ENCODE data around the gene DBET.
"Not testable (repeated sequence)": the region's sequence is repeated elsewhere in the genome, so short reads cannot be mapped to it uniquely, and the experiment has no call there.

The DBET gene

DNA sequence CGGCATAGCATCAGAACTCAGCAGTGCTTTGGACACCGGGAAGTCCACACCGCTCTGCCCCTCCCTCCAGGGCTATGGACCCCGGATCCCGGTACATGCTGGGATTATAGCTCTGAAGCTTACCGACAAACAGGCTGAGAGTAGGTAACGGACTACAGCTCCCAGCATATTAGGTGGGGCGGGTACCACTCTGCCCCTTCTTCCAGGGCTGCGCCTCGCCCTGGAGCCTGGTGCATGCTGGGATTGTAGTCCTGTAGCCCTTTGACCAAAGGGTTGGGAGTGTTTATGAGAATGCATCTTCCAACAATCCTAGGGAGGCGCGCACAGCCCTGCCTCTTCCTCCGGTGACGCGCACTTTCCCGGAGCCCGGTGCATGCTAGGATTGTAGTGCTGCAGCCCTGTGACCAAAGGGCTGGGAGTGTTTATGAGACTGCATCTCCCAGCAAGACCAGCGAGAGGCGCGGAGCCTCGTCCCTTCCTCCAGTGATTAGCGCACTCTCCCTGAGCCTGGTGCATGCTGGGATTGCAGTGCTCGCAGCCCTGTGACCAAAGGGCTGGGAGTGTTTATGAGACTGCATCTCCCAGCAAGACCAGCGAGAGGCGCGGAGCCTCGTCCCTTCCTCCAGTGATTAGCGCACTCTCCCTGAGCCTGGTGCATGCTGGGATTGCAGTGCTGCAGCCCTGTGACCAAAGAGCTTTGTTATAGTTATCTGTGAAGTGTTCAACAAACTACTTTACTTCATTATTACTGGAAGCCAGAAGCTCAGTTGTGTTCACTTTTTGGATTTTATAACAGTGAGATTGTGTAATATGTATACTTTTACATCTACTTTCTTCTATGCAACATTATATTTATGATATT lies 14.7 kb upstream of the DBET start:
- FAIRE-seq, result not testable (repeated sequence)

DNA sequence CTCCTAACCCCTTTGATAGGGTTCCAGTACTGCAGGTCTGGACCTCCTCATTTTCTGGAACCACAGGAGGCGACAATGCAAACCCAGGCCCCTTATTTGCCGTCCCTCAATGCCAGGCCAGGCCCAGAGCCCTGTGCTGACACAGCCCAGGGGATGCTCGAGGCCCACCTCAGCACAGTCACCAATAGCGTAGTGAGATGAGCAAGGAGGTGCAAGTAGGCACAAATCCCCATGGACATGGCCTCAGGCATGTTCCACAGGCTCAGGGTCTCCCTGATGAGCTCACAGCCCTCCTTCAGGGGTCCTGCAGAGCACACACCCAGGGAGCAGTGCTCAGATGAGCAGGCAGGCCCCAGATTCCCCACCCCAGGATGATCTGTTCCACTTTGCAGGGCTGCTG lies 5.3 kb upstream of the DBET start:
- FAIRE-seq, result not testable (repeated sequence)

DNA sequence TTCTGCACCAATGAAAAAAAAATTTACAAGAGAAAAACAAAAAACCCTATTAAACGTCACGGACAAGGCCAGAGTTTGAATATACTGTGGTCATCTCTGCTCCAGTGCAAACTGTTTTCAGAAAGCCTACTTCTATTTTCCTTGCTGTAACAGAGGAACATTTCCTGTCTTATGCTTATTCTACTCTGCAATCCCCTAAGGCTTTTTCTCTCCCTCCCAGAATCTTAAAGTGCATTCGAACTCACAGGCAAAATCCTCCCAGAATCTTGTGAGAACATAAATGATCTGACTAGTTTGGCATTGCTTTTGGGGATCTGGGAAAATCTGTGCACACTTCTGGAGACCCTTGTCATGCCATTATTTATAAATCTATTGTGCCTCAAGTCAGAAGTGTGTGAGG lies 503 bp downstream of the DBET start:
- not testable (repeated sequence) for FAIRE-seq

DNA sequence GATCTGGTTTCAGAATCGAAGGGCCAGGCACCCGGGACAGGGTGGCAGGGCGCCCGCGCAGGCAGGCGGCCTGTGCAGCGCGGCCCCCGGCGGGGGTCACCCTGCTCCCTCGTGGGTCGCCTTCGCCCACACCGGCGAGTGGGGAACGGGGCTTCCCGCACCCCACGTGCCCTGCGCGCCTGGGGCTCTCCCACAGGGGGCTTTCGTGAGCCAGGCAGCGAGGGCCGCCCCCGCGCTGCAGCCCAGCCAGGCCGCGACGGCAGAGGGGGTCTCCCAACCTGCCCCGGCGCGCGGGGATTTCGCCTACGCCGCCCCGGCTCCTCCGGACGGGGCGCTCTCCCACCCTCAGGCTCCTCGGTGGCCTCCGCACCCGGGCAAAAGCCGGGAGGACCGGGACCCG lies 4.0 kb downstream of the DBET start:
- not testable (repeated sequence) for FAIRE-seq

DNA sequence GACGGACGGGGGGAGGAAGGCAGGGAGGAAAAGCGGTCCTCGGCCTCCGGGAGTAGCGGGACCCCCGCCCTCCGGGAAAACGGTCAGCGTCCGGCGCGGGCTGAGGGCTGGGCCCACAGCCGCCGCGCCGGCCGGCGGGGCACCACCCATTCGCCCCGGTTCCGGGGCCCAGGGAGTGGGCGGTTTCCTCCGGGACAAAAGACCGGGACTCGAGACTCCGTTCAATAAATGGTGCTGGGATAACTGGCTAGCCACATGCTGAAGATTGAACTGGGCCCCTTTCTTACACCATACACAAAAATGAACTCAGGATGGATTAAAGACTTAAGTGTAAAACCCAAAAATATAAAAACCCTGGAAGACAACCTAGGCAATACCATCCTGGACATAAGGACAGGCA lies 28.8 kb downstream of the DBET start:
- FAIRE-seq, result not testable (repeated sequence)

DNA sequence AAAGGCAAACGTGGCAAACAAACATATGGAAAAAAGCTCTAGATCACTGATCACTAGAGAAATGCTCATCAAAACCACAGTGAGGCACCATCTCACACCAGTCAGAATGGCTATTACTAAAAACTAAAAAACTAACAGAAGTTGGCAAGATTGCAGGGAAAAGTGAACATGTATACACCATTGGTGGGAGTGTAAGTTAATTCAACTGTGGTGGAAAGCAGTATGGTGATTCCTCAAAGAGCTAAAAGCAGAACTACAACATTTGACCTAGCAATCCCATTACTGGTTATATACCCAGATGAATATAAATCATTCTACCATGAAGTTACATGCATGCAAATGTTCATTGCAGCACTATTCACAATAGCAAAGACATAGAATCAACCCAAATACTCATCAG lies 29.7 kb downstream of the DBET start:
- FAIRE-seq, result not testable (repeated sequence)

DNA sequence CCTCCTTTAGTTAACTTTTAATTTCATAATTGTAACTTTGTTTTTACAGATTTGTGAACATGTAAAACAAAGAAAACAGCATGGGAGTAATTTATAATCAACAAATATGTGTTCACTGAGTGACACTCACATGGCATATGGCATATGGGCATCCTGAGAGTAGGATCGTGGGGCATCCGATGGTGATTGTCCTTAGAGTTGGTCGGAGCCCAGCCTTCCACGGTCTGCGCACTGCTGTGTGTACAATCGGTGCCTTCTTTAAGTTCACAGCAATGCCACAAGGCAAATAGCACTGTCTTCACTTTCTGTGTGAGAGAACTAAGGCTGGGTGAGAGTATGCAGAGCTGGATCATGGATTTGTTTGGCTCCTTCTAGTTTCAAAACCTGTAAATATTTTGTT lies 31.0 kb downstream of the DBET start:
- not testable (repeated sequence) for FAIRE-seq

DNA sequence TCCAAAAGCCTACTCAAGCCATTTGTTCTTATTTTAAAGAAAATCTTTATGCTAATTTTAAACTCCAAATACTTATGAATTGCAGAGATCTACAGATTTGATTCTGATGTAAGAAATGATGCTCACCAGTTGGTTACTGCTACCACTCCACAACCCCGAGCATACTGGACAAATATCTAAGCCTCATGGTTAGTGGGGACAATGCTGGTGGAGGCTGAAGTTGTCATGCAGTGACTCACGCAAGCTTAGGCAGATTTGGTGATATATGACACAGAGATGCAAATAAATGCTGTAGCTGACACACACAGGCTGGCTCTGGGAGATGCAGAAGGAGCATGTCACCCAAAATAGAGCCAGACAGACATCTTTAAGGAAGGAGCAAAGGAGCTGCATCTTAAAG lies 35.3 kb downstream of the DBET start:
- FAIRE-seq, result not testable (repeated sequence)

DNA sequence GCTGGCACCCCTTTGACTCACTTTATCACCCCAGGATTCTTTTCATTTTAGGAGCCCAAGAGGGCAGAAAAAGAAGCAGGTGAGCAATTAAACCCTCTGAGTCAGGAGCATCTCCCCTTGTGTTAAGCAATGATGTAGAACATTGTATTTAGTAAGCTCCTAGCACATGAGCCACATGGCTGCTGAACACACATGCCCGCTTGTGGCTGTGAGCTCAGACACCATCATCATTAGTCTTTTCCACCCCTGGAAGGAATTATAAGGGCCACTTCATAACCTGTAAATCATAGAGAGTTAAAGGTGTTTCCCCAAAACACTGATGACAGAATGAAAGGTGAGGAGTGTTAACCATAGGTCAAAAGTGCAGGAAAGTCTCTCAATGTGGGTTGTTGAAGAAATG lies 37.2 kb downstream of the DBET start:
- FAIRE-seq, result not testable (repeated sequence)

DNA sequence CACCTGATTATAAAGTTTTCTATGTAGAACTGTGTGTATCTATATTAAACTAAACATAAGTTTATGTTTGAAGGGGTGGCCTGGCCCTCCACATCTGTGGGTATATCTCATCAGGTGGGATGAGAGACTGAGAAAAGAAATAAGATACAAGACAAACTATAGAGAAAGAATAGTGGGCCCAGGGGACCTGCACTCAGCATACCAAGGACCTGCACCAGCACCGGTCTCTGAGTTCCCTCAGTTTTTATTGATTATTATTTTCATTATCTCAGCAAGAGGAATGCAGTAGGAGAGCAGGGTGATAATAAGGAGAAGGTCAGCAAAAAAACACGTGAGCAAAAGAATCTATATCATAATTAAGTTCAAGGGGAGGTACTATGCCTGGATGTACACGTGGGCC lies 41.9 kb downstream of the DBET start:
- not testable (repeated sequence) for FAIRE-seq

DNA sequence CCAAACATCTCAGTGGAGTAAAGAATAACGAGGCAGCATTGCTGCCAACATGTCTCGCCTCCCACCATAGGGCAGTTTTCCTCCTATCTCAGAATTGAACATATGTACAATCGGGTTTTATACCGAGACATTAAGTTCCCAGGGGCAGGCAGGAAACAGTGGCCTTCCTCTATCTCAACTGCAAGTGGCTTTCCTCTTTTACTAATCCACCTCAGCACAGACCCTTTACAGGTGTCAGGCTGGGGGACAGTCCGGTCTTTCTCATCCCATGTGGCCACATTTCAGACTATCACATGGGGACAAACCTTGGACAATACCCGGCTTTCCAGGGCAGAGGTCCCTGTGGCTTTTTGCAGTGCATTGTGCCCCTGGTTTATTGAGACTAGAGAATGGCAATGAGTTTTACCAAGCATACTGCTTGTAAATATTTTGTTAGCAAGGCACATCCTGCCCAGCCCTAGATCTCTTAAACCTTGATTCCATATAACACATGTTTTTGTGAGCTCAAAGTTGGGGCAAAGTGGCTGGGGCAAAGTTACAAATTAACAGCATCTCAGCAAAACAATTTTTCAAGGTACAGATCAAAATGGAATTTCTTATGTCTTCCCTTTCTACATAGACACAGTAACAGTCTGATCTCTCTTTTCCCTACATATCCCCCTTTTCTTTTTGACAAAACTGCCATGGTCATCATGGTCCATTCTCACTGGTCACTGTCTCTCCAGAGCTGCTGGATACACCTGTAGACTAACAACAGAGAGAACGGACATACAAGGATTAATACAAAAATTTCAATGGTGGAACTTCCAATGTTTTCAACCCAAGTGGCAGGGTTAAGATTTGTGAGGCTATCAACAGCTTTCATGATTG lies 42.5 kb downstream of the DBET start:
- FAIRE-seq, result not testable (repeated sequence)

DNA sequence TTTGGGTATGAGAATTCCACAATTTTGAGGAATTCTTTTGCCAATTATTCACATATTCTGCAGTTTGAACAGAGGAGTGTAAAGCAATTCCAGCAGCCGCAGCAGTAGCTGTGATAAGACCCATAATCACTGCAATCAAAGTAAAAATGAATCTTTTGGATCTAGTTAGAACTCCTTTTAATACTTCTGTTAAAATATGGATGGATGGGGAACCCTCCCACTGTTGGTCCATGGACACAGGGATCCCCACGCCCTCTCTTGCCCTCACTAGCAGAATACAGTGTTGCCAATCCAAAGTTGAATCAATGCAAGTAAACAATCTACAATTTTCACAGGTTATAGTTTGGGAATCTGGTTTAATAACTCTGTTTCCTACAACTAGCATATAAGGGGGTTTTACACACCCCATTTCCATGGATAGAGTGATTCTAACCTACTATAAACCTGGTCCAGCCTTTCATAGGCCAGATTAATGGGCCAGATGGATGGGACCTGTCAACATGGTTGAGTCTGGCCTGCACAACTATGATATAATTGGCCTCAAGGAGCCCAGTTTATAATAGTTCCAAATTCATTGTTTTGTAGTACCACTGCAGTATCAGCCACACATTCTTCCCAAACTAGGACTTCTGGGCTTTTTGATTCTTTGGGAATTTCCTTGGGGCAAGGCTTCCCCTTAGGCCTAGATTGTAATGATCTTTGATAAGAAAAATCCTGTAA lies 43.6 kb downstream of the DBET start:
- FAIRE-seq, result not testable (repeated sequence)

DNA sequence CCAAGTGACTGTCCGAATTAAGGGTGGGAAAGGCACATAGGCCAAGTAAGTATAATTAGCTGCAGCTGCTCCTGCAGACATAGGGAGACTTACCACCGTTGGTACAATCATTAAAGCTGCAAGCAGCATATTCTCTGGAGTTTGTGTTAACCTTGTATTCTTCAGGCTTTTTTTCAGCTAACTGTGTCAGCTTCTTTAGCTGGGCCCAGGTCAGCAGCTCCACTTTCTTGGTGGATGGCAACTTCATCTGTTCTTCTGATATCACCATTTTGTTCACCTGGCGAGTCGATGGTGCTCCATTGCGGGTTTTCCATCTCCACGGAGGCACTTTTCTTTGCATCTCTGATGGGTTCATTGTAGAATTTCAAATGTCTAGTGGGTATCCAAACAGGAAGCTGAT lies 44.5 kb downstream of the DBET start:
- FAIRE-seq, result not testable (repeated sequence)

DNA sequence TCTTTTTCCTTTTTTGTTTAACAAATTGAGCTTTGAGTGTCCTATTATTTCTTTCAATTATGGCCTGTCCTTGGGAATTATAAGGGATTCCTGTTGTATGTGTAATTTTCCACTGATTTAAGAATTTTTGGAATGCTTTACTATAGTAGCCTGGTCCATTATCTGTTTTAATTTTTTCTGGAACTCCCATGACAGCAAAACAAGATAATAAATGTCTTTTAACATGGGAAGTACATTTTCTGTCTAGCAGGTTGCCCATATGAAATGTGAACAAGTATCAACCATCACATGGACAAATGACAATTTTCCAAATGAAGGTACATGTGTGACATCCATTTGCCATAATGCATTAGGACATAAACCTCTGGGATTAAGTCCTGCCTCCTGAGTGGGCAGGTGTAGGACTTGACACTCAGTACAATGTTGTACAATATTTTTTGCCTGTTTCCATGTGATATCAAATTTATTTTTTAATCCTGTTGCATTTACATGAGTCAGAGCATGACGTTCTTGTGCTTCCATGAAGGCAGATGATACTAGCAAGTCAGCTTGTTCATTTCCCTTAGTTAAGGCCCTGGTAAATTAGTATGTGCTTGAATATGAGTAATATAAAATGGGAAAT lies 45.2 kb downstream of the DBET start:
- not testable (repeated sequence) for FAIRE-seq

DNA sequence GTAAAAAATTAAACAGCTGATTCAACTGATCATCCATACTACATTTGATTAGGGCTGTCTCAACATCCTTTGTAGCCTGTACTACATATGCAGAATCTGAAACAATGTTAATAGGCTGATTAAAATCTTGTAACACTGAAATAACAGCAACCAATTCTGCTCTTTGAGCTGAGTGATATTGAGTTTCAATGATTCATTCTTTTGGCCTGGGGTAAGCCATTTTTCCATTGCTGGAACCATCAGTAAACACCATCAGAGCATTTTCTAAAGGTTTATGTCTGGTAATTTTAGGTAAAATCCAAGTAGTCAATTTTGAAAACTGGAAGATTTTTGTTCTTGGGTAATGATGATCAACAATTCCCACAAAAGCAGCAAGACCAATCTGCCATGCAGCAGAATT lies 45.7 kb downstream of the DBET start:
- FAIRE-seq, result not testable (repeated sequence)

DNA sequence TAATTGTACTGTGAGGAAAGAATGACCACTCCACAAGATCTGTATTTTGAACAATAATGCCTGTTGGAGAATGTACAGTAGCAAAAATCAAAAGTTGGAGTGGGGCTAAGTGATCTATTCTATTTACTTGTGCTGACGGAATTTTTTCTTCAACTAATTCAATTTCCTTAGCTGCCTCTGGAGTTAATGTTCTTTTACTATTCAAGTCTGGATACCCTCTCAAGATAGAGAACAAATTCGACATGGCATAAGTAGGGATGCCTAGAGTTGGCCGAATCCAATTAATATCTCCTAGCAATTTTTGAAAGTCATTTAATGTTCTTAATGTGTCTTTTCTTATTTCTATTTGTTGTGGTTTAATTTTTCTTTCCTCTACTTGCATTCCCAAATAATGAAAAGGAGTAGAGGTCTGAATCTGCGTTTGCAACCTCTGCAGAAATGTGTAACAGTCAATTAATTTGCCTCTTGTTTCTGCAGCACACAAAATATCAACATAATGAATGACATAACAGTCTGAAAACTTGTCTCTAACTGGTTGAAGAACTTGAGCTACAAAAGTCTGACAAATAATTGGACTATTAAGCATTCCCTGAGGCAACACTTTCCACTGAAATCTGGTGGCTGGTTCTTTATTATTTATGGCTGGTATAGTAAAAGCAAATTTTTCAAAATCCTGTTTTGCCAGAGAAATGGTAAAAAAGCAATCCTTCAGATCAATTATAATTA lies 46.4 kb downstream of the DBET start:
- FAIRE-seq, result not testable (repeated sequence)

DNA sequence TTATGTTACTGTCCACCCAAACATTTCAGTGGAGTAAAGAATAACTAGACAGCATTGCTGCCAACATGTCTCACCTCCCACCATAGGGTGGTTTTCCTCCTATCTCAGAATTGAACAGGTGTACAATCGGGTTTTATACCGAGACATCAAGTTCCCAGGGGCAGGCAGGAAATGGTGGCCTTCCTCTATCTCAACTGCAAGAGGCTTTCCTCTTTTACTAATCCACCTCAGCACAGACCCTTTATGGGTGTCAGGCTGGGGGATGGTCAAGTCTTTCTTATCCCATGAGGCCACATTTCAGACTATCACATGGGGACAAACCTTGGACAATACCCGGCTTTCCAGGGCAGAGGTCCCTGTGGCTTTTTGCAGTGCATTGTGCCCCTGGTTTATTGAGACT lies 48.6 kb downstream of the DBET start:
- not testable (repeated sequence) for FAIRE-seq

DNA sequence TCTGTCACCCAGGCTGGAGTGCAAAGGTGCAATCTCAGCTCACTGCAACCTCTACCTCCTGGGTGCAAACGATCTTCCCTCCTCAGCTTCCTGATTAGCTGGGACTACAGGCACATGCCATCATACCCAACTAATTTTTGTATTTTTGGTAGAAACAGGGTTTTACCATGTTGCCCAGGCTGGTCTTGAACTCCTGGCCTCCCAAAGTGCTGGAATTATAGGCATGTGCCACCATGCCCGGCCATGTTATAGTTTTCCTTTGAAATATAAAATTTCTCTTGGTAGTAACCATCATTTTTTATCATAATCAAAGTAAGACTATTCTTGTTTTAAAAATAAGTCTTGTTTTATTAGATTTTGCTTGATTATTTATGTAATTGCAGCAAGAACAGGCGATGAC lies 50.7 kb downstream of the DBET start:
- FAIRE-seq, result not testable (repeated sequence)

All from islet of Langerhans (tissue), 1 donor.